Left renal cortex interstitium (tissue), 4 donors: ENCODE results near the gene ENTPD1. TPM values are rescaled to one million over a fixed set of nuclear protein-coding genes. Genes with fewer than 3 reads are reported as not detected.
"Not testable (repeated sequence)": the region's sequence is repeated elsewhere in the genome, so short reads cannot be mapped to it uniquely, and the experiment has no call there.

Experiments
- DNase-seq, 4 donors: peaks; one replicate each; pipeline ENCODE4 v3.0.0-alpha.2; 2013; ENCODE audit warnings: low read depth in 4 of 4, low spot score in 2 of 4, missing footprints in 1 of 4
- polyA plus RNA-seq, 4 donors: library from polyadenylated mRNA; unstranded; fragments of 120-200 nt; gene quantifications; one replicate each; pipeline ENCODE4 v1.2.1, GENCODE V29; 2013; ENCODE audit not compliant: insufficient read length in 4 of 4

Gene ENTPD1
- 10 to 100 TPM; 18.8 to 26.9 (median 22.6) TPM for polyA plus RNA-seq

DNA sequence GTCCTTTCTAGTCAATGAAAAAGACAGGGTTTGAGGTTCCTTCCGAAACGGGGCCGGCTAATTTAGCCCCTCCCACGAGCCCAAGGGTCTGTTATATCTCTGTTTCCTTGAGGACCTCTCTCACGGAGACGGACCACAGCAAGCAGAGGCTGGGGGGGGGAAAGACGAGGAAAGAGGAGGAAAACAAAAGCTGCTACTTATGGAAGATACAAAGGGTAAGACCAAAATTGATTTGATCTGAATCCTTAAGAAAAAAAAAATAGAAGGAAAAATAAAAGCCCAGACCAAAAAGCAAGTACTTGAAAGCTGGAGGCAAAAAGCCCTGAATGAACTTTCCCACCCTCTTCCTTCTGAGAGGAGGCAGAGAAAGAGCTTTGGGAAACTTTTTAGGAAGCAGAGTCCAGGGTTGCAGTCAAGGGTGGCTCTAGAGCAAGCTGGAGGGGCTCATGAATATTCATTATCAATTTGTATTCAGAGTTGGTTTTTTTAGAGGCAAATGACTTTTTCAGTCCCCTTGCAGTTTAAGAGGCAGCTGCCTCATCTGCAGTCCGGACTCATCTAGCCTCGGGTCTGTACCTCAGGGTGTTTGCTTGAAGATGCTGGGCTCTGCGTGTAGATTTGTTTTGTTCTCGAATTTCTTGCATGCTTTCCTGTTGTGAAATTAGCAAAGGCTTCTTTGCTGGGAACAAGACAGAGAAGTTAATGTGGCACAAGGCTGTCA, at the start of gene ENTPD1:
TSS of gene ENTPD1 (plus strand) at position 123 of the 721 bp plus-strand sequence. CDS start at position 200, 77 bp downstream.
- no peak for DNase-seq

- no peak for DNase-seq
These were observed 49.4 kb upstream of the ENTPD1 start for GRCh38 chr10:95706573-95706972.

- DNase-seq: no peak
These were observed 49.0 kb upstream of the ENTPD1 start for GRCh38 chr10:95706990-95707389.

GRCh38 chr10:95711492-95711891, 44.5 kb upstream of the ENTPD1 start:
- DNase-seq: no peak

GRCh38 chr10:95716466-95716865, 39.5 kb upstream of the ENTPD1 start:
- no peak for DNase-seq

DNA sequence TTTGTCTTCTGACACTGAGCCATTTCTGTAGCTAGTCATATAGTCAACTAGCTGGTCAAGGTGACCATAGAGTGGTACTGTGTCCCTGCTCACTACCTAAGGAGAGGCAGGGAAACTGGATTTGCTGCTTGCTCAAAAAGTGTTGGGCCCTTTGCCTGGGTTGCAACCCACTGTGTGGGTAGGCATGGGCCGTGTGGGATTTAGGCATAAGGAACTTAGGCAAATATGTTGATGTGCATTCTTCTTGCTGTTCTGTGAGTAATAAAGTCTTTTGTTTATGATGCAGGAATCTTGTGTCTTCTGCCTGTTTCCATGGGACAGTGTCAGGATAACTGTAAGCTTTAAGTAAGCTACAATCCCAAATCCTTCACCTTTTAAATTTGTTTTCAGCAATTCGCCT, 39.1 kb upstream of the ENTPD1 start:
- DNase-seq: no peak

GRCh38 chr10:95720745-95721144, 35.2 kb upstream of the ENTPD1 start:
- DNase-seq: not testable (repeated sequence)

DNA sequence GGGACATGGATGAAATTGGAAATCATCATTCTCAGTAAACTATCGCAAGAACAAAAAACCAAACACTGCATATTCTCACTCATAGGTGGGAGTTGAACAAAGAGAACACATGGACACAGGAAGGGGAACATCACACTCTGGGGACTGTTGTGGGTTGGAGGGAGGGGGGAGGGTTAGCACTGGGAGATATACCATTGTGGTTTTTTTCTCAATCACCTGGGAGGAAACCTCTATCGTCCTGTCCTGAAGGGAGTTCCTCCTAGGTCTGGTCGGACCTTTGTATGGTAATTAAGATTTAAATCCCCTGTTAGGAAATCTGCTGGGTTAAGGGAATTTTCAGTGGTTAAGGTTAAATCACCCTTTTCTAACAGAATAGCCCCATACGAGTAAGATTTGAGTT, 33.5 kb upstream of the ENTPD1 start:
- not testable (repeated sequence) for DNase-seq

GRCh38 chr10:95728526-95728925, 27.4 kb upstream of the ENTPD1 start:
- no peak for DNase-seq

- no peak for DNase-seq
These were observed 26.5 kb upstream of the ENTPD1 start for GRCh38 chr10:95729323-95730055.

DNA sequence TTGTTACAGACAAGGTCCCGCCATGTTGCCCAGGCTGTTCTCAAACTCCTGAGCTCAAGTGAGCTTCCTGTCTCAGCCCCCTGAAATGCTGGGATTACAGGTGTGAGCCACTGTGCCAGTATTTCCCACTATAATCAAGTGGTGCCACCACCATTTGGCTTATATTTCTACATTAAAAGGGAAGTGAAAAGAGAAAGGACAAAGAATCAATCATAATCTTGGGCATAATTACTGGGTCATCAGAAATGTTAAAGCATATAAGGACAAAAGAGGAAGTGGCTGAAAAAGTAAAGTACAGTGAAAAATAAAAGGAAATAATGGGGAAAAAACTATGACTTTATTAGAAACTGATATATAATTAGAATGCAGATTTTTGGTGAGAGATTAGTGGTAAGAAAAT, 25.7 kb upstream of the ENTPD1 start:
- no peak for DNase-seq

- not testable (repeated sequence) for DNase-seq
These were observed 23.1 kb upstream of the ENTPD1 start for GRCh38 chr10:95732907-95733306.

- no peak for DNase-seq
These were observed 16.9 kb upstream of the ENTPD1 start for GRCh38 chr10:95739056-95739455.

GRCh38 chr10:95741807-95742467, 14.0 kb upstream of the ENTPD1 start:
- peak in 3 of 4 donors; percentile 36 to 56 (median 43) for DNase-seq

- DNase-seq: peak in 1 of 4 donors; percentile 33
These were observed 13.5 kb upstream of the ENTPD1 start for GRCh38 chr10:95742485-95742884.

DNA sequence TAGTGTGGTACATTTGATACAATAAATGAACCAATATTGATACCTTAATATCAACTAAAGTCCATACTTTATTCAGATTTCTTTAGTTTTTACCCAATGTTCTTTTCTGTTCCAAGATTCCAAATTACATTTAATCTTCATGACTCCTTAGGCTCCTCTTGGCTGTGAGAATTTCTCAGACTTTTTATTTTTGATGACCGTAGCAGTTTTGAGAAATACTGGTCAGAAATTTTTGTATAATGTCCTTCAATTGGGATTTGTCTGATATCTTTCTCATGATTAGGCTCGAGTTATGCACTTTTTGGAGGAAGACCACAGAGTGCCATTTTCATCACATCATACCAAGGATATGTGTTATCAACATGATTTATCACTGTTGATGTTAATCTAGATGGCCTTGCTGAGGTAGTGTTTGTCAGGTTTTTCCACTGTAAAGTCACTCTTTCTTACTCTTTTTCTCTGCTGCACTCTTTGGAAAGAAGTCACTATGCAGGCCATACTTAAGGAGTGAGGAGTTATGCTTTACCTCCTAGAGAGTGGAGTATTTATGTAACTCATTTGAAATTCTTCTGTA, 12.9 kb upstream of the ENTPD1 start:
- DNase-seq: no peak

DNA sequence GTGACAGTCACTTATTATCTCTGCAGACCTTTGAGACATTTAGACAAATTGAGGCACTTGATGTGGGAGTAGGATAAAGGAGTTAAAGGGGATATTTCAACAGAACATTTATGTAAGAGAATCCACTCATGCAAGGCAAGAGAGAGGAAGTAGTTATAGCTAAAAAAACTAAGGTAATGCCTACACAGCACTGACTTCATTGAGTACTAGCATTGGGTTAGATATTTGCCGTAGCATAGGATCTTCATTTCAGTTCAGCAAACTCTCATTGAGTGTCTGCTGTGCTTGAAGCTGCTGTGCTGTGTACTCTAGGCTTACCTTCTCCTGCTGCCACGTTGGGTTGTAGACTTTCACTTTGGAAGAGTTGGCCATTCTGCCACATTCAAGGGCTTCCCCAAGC, 10.5 kb upstream of the ENTPD1 start:
- no peak for DNase-seq

DNA sequence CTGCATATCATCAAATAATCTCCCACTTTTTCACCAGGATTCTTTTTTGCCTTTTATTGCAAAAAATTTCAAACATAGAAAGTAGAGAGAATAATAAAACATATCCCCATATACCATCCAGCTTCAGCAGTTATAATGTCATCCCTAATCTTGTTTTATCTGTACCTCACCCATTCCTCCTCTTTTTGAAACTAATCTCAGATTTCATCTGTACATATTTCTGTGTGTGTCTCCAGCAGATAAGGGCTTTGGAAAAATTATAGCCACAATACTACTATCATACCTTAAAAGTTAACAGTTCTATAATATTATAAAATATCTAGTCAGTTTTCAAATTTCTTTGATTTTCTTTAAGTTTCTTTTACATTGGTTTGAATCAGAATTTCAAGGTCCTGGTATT, 7.6 kb upstream of the ENTPD1 start:
- DNase-seq: no peak

- no peak for DNase-seq
These were observed 405 bp upstream of the ENTPD1 start for GRCh38 chr10:95755511-95756004.

DNA sequence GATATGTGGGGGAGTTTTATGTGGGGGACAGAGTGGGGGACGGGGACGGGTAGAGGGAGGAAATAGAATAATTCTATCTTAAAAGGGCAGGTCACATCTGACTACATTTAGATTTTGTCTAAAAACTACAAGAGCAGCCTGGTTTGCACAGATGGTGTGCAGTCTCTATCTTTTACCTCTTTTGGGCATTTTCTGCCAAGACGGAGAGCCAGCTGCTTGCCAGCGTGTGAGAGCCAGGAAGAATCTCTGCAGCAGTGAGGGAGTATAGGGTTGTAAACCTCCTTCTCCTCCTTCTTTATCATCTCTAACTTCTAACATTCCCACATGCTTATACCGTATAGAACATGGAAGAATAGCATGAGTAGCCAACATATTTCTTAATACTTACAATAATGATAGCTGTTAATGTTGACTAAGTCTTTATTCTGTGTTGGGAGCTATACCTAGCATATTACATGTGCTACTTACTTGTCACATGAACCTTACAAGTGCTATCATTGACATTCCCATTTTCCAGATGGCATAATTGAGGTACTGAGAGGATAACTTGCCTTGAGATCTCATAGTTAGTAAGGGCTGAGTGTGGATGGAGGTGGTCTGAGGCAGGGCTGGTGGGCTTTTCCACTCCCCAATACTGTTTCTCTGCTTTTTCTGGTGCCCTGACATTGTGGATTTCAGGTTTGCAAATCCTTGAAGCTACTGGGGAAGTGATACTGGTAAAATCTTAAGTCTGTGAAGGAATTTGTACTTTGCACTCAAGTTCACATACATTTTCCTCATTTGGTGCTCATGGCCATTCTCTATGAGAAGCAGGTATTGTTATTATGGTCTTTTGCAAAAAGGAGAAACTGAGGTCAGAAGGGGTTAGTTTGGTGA, 1.1 kb downstream of the ENTPD1 start:
- DNase-seq: no peak
